Heart right ventricle (tissue), 16 donors: ENCODE results near the gene C17orf67. TPM values are rescaled to one million over a fixed set of nuclear protein-coding genes. Genes with fewer than 3 reads are reported as not detected.
A peak's percentile ranks its signal among the peaks of the same experiment; 100 is the strongest.

ENCODE experiments used
- ATAC-seq, 8 donors: fragments of 200-7000 bp; cut with Tn5 transposase; one replicate each; pipeline ENCODE4 v1.9.1; 2020; ENCODE audit warnings: mild to moderate bottlenecking in 8 of 8, moderate library complexity in 8 of 8, moderate number of reproducible peaks in 1 of 8
- DNase-seq, 2 donors: peaks; one replicate each; pipeline ENCODE4 v3.0.0-alpha.2; 2020
- H3K27ac ChIP-seq, 10 donors: fragments of 200-600 bp; sonication (generic) in 2 of 10; one replicate each; pipeline versions ENCODE4 v1.5.0 to v1.8.0; 2020 to 2022; ENCODE audit warnings: mild to moderate bottlenecking in 3 of 10
- H3K27me3 ChIP-seq, 7 donors: fragments of 200-600 bp; one replicate each; pipeline ENCODE4 v1.8.0; 2021 to 2022; ENCODE audit warnings: mild to moderate bottlenecking in 2 of 7
- H3K36me3 ChIP-seq, 9 donors: fragments of 200-600 bp; sonication (generic) in 1 of 9; one replicate each; pipeline versions ENCODE4 v1.5.0 to v1.8.0; 2020 to 2022; ENCODE audit warnings: mild to moderate bottlenecking in 2 of 9
- H3K4me1 ChIP-seq, 9 donors: fragments of 200-600 bp; sonication (generic) in 1 of 9; one replicate each; pipeline versions ENCODE4 v1.5.0 to v1.8.0; 2020 to 2022; ENCODE audit warnings: mild to moderate bottlenecking in 4 of 9
- H3K4me3 ChIP-seq, 10 donors: fragments of 200-600 bp; sonication (generic) in 2 of 10; one replicate each; pipeline versions ENCODE4 v1.5.0 to v1.8.0; 2020 to 2022; ENCODE audit warnings: mild to moderate bottlenecking in 7 of 10, moderate library complexity in 2 of 10
- H3K9me3 ChIP-seq, 11 donors: fragments of 200-600 bp in 10 of 11; sonication (generic) in 2 of 11; one replicate each; pipeline versions ENCODE4 v1.5.0 to v1.8.0; 2013 to 2022; ENCODE audit warnings: mild to moderate bottlenecking in 2 of 11, control low read depth in 1 of 11, moderate library complexity in 1 of 11
- WGBS, 2 donors: extraction: QIAGEN DNeasy Blood & Tissue Kit; methylation state at CpG; one replicate each; pipeline ENCODE4 v1.1.7; 2013; ENCODE audit warnings: inconsistent platforms in 1 of 2; 5-methylcytosine and 5-hydroxymethylcytosine counted together
- intact Hi-C, 10 donors: fragments of 100-400 bp; cut with DNase I; formaldehyde crosslinking; loops; one replicate each; pipeline versions ENCODE4 v1.11.1 to v1.14.2; 2022
- polyA plus RNA-seq, 2 donors: library from polyadenylated mRNA; stranded (reverse); fragments of 200-250 nt; gene quantifications; one replicate each; pipeline ENCODE4 v1.2.3, GENCODE V29; 2013
- total RNA-seq, 10 donors: library from RNA; stranded (reverse); fragmentation: NEBNext Ultra II Directional in 3 of 10; extraction: Animal tissue kit (Norgen Biotek cat#: 25700) in 3 of 10; gene quantifications; one replicate each; pipeline versions ENCODE4 v1.2.1 to v1.2.4, GENCODE V29; 2021 to 2023
- TF ChIP-seq, protein P1 (sequence below), 9 donors: fragments of 200-600 bp; sonication (generic) in 2 of 9; IDR thresholded peaks; one replicate each; pipeline versions ENCODE4 v1.5.0 to v1.8.0; 2021 to 2022; ENCODE audit warnings: antibody characterized with exemption in 9 of 9, mild to moderate bottlenecking in 5 of 9, moderate library complexity in 1 of 9
- donor health status: Arrhythmogenic right ventricular cardiomyopathy.
- donor health status: ischemic (EF 13 %, LVEDD 7.1; RV severe dilation, severe dysfunction).
- donor health status: healthy with polysubstance abuse.
- donor health status: DM: no; HTN: yes; CAD: no.
- donor health status: DM: no; HTN: no; CAD: no.
- donor health status: ischemic (EF 25% LVEDD 6.9; RV normal size, moderate dysfunction).
- donor health status: ischemic (EF 25% LVEDD 5.7; RV mildly dilated, moderate dysfunction).
- donor health status: healthy.
- donor health status: DM: yes; HTN: yes; CAD: no.
- donor health status: Ischemic cardiomyopathy.
- donor health status: ischemic (EF 35%, LVEDD 5.7; RV mildly dilated, moderate dysfunction).
- donor health status: nonischemic (EF 11% LVEDD 7.7; RV severe dilation, severe dysfunction).
- donor health status: DM: yes; HTN: yes; CAD: no.
- donor health status: PGD.
- donor health status: ischemic (EF 29% LVEDD 5.4; RV normal size, mild dysfunction).
- donor health status: nonischemic (EF 23%, LVEDD 6.1; RV moderate dilation, normal function).

C17orf67 gene
- total and polyA plus RNA-seq, 12 donors: 0.23 to 2.2 (median 0.91) TPM

DNA sequence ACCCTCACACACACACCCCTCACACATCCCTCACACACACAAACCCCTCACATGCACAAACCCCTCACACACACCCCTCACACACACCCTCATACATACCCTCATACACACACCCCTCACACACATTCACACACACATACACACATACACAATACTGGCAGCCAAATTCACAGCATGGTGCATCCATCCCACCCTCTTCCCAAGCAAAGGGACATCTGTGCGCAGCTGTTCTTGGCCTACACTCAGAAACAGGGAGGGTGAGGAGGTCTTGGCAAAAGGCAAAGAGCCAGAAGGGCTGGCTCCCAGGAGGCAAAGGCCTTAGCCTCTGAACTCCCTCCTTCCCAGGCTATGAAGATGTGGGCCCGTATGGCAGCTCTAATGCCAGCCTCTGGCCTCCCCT, 23.4 kb downstream of the C17orf67 start:
- TF ChIP-seq, protein P1, sequence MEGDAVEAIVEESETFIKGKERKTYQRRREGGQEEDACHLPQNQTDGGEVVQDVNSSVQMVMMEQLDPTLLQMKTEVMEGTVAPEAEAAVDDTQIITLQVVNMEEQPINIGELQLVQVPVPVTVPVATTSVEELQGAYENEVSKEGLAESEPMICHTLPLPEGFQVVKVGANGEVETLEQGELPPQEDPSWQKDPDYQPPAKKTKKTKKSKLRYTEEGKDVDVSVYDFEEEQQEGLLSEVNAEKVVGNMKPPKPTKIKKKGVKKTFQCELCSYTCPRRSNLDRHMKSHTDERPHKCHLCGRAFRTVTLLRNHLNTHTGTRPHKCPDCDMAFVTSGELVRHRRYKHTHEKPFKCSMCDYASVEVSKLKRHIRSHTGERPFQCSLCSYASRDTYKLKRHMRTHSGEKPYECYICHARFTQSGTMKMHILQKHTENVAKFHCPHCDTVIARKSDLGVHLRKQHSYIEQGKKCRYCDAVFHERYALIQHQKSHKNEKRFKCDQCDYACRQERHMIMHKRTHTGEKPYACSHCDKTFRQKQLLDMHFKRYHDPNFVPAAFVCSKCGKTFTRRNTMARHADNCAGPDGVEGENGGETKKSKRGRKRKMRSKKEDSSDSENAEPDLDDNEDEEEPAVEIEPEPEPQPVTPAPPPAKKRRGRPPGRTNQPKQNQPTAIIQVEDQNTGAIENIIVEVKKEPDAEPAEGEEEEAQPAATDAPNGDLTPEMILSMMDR (IDR thresholded peaks at IDR 0.05): no peak
- intact Hi-C loops: no loop called here
- peak in 7 of 8 donors; percentile 17 to 79 (median 38) for ATAC-seq

DNA sequence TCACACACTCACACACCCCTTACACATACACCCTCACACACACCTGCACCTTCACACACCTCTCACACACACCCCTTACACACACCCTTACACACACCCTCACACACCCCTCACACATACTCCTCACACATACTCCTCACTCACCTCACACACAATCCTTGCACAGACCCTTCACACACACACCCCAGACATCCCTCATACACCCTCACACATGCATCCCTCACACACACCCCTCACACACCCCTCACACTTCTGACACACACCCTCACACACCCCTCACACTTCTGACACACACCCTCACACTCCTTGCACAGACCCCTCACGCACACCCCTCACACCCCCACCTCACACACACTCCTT, 23.9 kb downstream of the C17orf67 start:
- intact Hi-C loops: no loop called here
- no peaks in the 10 kb centered on the region for H3K36me3 ChIP-seq
- H3K27me3 ChIP-seq: peaks cover 0 to 8% (median 0%) of the 10 kb centered on the region in 7 donors
- peaks cover 0 to 5% (median 0%) of the 10 kb centered on the region in 9 donors for H3K4me1 ChIP-seq
- no peak overlapping the region for H3K4me3 ChIP-seq
- TF ChIP-seq, protein P1 (IDR thresholded peaks at IDR 0.05): no peak
- WGBS, 2 donors: 95% methylated on average over 1 of the region's 1 CpG
- no peak overlapping the region for H3K27ac ChIP-seq
- peak in 3 of 8 donors; percentile 9 to 44 (median 21) for ATAC-seq
- no peak for DNase-seq
- H3K9me3 ChIP-seq: no peaks in the 10 kb centered on the region

More for the DNA sequence above, 23.4 kb downstream of the C17orf67 start:
- Histone ChIP-seq H3K4me3 (no peak overlapping the region), H3K27me3 (peaks cover 0 to 8% (median 0%) of the 10 kb centered on the region in 7 donors), H3K4me1 (peaks cover 0 to 5% (median 0%) of the 10 kb centered on the region in 9 donors), H3K36me3 (no peaks in the 10 kb centered on the region), H3K27ac (no peak overlapping the region), H3K9me3 (no peaks in the 10 kb centered on the region)
- DNase-seq: no peak
- 63 to 74% methylated on average over 2 of the region's 2 CpGs for WGBS, 2 donors

DNA sequence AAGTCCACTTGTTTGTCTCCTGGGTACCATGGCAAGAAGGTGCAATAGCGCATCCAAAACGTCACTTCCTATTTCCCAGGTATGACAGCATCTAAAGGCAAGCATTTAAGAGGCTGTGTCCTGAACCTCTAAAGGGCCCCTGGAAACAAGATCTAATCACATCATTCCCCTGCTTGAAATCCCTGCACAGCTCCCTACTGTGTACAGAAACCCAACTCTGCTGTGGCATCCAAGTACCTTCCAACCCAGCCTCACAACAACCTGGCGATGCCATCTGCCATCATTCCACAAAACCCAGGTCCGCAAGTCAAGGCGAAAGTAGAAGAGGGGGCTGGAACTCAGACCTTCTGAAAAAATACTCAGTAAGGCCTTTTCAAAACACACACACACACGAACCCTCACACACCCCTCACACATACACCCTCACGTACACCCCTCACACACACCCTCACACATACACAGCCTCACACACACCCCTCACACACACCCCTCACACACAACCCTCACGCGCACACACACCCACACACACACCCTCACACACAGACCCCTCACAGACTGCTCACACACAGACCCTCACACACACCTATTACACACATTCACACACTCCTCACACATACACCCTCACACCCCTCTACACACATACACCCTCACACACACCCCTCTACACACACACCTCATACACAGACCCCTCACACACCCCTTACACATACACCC, 24.5 kb downstream of the C17orf67 start:
- H3K27me3 ChIP-seq: peaks cover 0 to 8% (median 0%) of the 10 kb centered on the region in 7 donors
- intact Hi-C loops: no loop called here
- H3K4me1 ChIP-seq: peaks cover 0 to 5% (median 0%) of the 10 kb centered on the region in 9 donors
- H3K4me3 ChIP-seq: no peak overlapping the region
- TF ChIP-seq, protein P1 (IDR thresholded peaks at IDR 0.05): no peak
- H3K36me3 ChIP-seq: no peaks in the 10 kb centered on the region
- peak in 2 of 8 donors; percentile 8 to 34 for ATAC-seq
- WGBS, 2 donors: 93 to 95% methylated on average over 9 of the region's 9 CpGs
- no peaks in the 10 kb centered on the region for H3K9me3 ChIP-seq
- no peak overlapping the region for H3K27ac ChIP-seq
- no peak for DNase-seq

DNA sequence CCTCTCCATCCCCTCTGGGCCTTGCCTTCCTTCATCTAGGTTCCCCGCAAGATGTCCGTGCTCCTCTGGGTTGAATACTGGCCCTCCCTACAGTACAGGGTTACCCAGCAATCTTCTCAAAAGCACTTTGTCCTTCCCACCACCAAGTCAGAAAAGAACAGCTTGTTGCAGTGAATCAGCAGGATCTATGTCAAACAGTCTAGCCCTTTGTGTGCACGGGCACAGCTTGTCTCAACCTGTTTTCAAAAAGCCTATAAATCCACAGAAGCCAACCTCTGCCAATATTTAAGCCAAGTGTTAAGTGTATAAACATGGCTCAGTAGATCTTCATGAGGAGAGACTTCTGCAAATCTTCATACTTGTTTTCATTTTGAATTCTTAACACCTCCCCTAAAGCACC, 25.2 kb downstream of the C17orf67 start:
- ATAC-seq: no peak

More for the DNA sequence above, 25.2 kb downstream of the C17orf67 start:
- Histone ChIP-seq H3K27ac (no peak overlapping the region), H3K4me3 (no peak overlapping the region), H3K9me3 (no peaks in the 10 kb centered on the region), H3K4me1 (peaks cover 0 to 5% (median 0%) of the 10 kb centered on the region in 9 donors), H3K27me3 (peaks cover 0 to 8% (median 0%) of the 10 kb centered on the region in 7 donors), H3K36me3 (no peaks in the 10 kb centered on the region)
- intact Hi-C loops: no loop called here
- WGBS, 2 donors: 87 to 93% methylated on average over 3 of the region's 3 CpGs
- no peak for DNase-seq
- TF ChIP-seq, protein P1 (IDR thresholded peaks at IDR 0.05): no peak
